ENCODE measurements around the gene ANXA10.

DNA sequence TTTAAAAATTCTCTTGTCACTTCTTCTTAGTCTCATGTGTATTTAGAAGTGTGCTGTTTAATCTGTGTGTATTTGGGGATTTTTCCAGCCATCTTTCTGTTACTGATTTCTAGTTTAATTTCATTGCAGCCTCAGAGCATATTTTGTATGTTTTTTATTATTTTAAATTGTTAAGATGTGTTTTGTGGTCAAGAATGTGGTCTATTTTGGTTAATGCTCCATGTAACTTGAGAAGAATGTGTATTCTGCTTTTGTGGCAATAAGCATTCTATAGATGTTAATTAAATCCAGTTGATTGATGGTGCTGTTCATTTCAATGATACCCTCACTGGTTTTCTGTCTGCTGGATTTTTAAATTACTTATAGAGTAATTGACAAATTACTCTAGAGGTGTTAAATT lies 38.9 kb downstream of the ANXA10 start:
- TF ChIP-seq, protein P1, sequence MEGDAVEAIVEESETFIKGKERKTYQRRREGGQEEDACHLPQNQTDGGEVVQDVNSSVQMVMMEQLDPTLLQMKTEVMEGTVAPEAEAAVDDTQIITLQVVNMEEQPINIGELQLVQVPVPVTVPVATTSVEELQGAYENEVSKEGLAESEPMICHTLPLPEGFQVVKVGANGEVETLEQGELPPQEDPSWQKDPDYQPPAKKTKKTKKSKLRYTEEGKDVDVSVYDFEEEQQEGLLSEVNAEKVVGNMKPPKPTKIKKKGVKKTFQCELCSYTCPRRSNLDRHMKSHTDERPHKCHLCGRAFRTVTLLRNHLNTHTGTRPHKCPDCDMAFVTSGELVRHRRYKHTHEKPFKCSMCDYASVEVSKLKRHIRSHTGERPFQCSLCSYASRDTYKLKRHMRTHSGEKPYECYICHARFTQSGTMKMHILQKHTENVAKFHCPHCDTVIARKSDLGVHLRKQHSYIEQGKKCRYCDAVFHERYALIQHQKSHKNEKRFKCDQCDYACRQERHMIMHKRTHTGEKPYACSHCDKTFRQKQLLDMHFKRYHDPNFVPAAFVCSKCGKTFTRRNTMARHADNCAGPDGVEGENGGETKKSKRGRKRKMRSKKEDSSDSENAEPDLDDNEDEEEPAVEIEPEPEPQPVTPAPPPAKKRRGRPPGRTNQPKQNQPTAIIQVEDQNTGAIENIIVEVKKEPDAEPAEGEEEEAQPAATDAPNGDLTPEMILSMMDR (IDR thresholded peaks at IDR 0.05): no peak
- no peak for TF ChIP-seq POLR2A (IDR thresholded peaks at IDR 0.05)

Measured in breast epithelium (tissue), 3 donors.